NCI-H187 (cell line): ENCODE results near the gene ILF2.

ENCODE experiments used
- DNase-seq, 2 experiments: peaks; one replicate each; lab custom pipeline; 2025; lab: John Stamatoyannopoulos, UW

ILF2 gene

GRCh38 chr1:153627715-153628626 is 42.8 kb downstream of the ILF2 start, which contains the start of gene S100A1:
Gene S100A1 (plus strand): TSS chr1:153628434. CDS start chr1:153630522, 2,088 bp downstream.
- no peak for DNase-seq

- DNase-seq = peak; percentile 97 to 98
These were observed 43.7 kb downstream of the ILF2 start, which contains the start of gene S100A13 for GRCh38 chr1:153626904-153627714. Gene S100A13 (minus strand): TSS chr1:153627505. CDS start chr1:153626472, 1,033 bp downstream.

GRCh38 chr1:153626477-153626903 is 44.3 kb downstream of the ILF2 start:
- no peak for DNase-seq

- no peak for DNase-seq
These were observed 45.7 kb downstream of the ILF2 start for GRCh38 chr1:153624965-153625611.

GRCh38 chr1:153623101-153623500 is 47.7 kb downstream of the ILF2 start:
- DNase-seq = no peak

GRCh38 chr1:153619171-153619570 is 51.6 kb downstream of the ILF2 start:
- no peak for DNase-seq

GRCh38 chr1:153617663-153618062 is 53.1 kb downstream of the ILF2 start:
- peak in 1 of 2 experiments; percentile 43 for DNase-seq

- no peak for DNase-seq
These were observed 53.9 kb downstream of the ILF2 start for GRCh38 chr1:153616917-153617311.

GRCh38 chr1:153616144-153616916 is 54.5 kb downstream of the ILF2 start, which contains the start of gene S100A14:
Gene S100A14 (minus strand): TSS chr1:153616325. CDS start chr1:153615858, 467 bp downstream.
- no peak for DNase-seq

GRCh38 chr1:153615406-153615805 is 55.4 kb downstream of the ILF2 start:
- no peak for DNase-seq

GRCh38 chr1:153614906-153615305 is 55.9 kb downstream of the ILF2 start:
- no peak for DNase-seq

- DNase-seq = no peak
These were observed 56.4 kb downstream of the ILF2 start for GRCh38 chr1:153614189-153614900.

- no peak for DNase-seq
These were observed 57.4 kb downstream of the ILF2 start for GRCh38 chr1:153613406-153613805.

- no peak for DNase-seq
These were observed 58.0 kb downstream of the ILF2 start, which contains the start of gene S100A16 for GRCh38 chr1:153612755-153613331. Gene S100A16 (minus strand): TSS chr1:153613137. CDS start chr1:153608151, 4,986 bp downstream.

- no peak for DNase-seq
These were observed 58.6 kb downstream of the ILF2 start for GRCh38 chr1:153612111-153612754.
